RPMI7951 (cell line): ENCODE measurements around the gene TENM4. TPM values are rescaled to one million over a fixed set of nuclear protein-coding genes. Genes with fewer than 3 reads are reported as not detected.

Experiments
- DNase-seq: peaks from one replicate; pipeline ENCODE4 v3.0.0-alpha.2; 2012; ENCODE audit warnings: low read depth
- total RNA-seq: library from RNA; depleted of rRNA; stranded (reverse); fragments of >200 nt; shearing (Covaris generic); gene quantifications from 2 replicates; pipeline ENCODE4 v1.2.3, GENCODE V29; 2014

TENM4 gene
- total RNA-seq, 1 experiment from 2014 or later = 25.1 TPM

- DNase-seq = no peak
Observed at GRCh38 chr11:78669249-78669648, 771.6 kb downstream of the TENM4 start.

GRCh38 chr11:78667461-78667860, 773.4 kb downstream of the TENM4 start:
- DNase-seq = no peak

GRCh38 chr11:78666675-78667160, 774.1 kb downstream of the TENM4 start:
- peak; percentile 69 for DNase-seq

GRCh38 chr11:78664636-78665035, 776.2 kb downstream of the TENM4 start:
- peak; percentile 72 for DNase-seq

- DNase-seq = no peak
Observed at GRCh38 chr11:78662811-78663210, 778.0 kb downstream of the TENM4 start.

- DNase-seq = no peak
Observed at GRCh38 chr11:78660471-78660870, 780.4 kb downstream of the TENM4 start.

- no peak for DNase-seq
Observed at GRCh38 chr11:78659326-78660270, 781.2 kb downstream of the TENM4 start.

- no peak for DNase-seq
Observed at GRCh38 chr11:78657968-78658839, 782.6 kb downstream of the TENM4 start.

- no peak for DNase-seq
Observed at GRCh38 chr11:78657441-78657840, 783.4 kb downstream of the TENM4 start.

- DNase-seq = no peak
Observed at GRCh38 chr11:78656984-78657383, 783.8 kb downstream of the TENM4 start.

GRCh38 chr11:78656327-78656726, 784.5 kb downstream of the TENM4 start:
- no peak for DNase-seq

GRCh38 chr11:78655561-78655960, 785.3 kb downstream of the TENM4 start:
- no peak for DNase-seq

GRCh38 chr11:78654866-78655265, 786.0 kb downstream of the TENM4 start:
- no peak for DNase-seq

GRCh38 chr11:78654071-78654470, 786.8 kb downstream of the TENM4 start:
- DNase-seq = no peak

GRCh38 chr11:78653294-78653909, 787.4 kb downstream of the TENM4 start:
- DNase-seq = no peak

- DNase-seq = no peak
Observed at GRCh38 chr11:78652843-78653239, 788.0 kb downstream of the TENM4 start.

GRCh38 chr11:78651923-78652842, 788.6 kb downstream of the TENM4 start:
- no peak for DNase-seq

- peak; percentile 65 for DNase-seq
Observed at GRCh38 chr11:78651136-78651775, 789.6 kb downstream of the TENM4 start.

GRCh38 chr11:78649361-78650215, 791.2 kb downstream of the TENM4 start:
- DNase-seq = no peak
